HepG2 (cell line): ENCODE data around the gene RTEL1. TPM values are rescaled to one million over a fixed set of nuclear protein-coding genes. Genes with fewer than 3 reads are reported as not detected.
A peak's percentile ranks its signal among the peaks of the same experiment; 100 is the strongest.

ENCODE experiments used
- ETV6 ChIP-seq: sonication (generic); formaldehyde crosslinking; conservative IDR thresholded peaks from 2 replicates; pipeline ENCODE4 v1.4.0; 2020; ENCODE audit warnings: missing genetic modification reagents
- KAT2B ChIP-seq: fragments of 150-350 bp; IDR thresholded peaks from 2 replicates; pipeline ENCODE4 v1.6.1; 2014; ENCODE audit warnings: low read depth, low read length, borderline replicate concordance
- MXD4 ChIP-seq: IDR thresholded peaks from 2 replicates; pipeline ENCODE4 v1.6.1; 2016; ENCODE audit warnings: mild to moderate bottlenecking, missing biosample characterization, missing genetic modification reagents
- NFKBIZ ChIP-seq: IDR thresholded peaks from 2 replicates; pipeline ENCODE4 v1.6.1; 2018; ENCODE audit warnings: missing genetic modification reagents, missing compliant biosample characterization
- NPAS2 ChIP-seq: sonication (generic); formaldehyde crosslinking; IDR thresholded peaks from 2 replicates; pipeline ENCODE4 v1.8.0; 2022; ENCODE audit warnings: mild to moderate bottlenecking, missing genetic modification reagents, borderline replicate concordance
- NR2F1 ChIP-seq, 2 experiments: fragments of 450-650 bp in 1 of 2; formaldehyde crosslinking in 1 of 2; IDR thresholded peaks; 2 replicates each; pipeline versions ENCODE4 v1.5.0 to v1.6.1; 2016 to 2020; ENCODE audit warnings: mild to moderate bottlenecking in 1 of 2, missing compliant biosample characterization in 1 of 2, missing genetic modification reagents in 1 of 2, moderate library complexity in 1 of 2
- REPIN1 ChIP-seq: sonication (generic); formaldehyde crosslinking; IDR thresholded peaks from 2 replicates; pipeline ENCODE4 v1.8.0; 2022; ENCODE audit warnings: missing genetic modification reagents, low read depth, mild to moderate bottlenecking, borderline replicate concordance
- SMAD3 ChIP-seq: sonication (generic); formaldehyde crosslinking; IDR thresholded peaks from 2 replicates; pipeline ENCODE4 v1.4.0; 2020; ENCODE audit warnings: missing genetic modification reagents
- THAP11 ChIP-seq: IDR thresholded peaks from 2 replicates; pipeline ENCODE4 v1.6.1; 2016; ENCODE audit warnings: missing biosample characterization, missing genetic modification reagents
- U2AF2 ChIP-seq: fragments of 200-400 bp; formaldehyde crosslinking; IDR thresholded peaks from 2 replicates; pipeline ENCODE4 v1.6.1; 2017; ENCODE audit warnings: low read depth, mild to moderate bottlenecking, low read length
- ZFP36 ChIP-seq: fragments of 150-350 bp; IDR thresholded peaks from 2 replicates; pipeline ENCODE4 v1.6.1; 2018; ENCODE audit warnings: borderline replicate concordance, low read length, low read depth; ENCODE audit not compliant: partially characterized antibody
- ZFY ChIP-seq: sonication (generic); formaldehyde crosslinking; IDR thresholded peaks from 2 replicates; pipeline ENCODE4 v1.4.0; 2020; ENCODE audit warnings: missing genetic modification reagents
- ZGPAT ChIP-seq: IDR thresholded peaks from 2 replicates; pipeline ENCODE4 v1.6.1; 2016; ENCODE audit warnings: mild to moderate bottlenecking
- ZMYM4 ChIP-seq: sonication (generic); formaldehyde crosslinking; IDR thresholded peaks from 2 replicates; pipeline ENCODE4 v1.8.1; 2023; ENCODE audit warnings: mild to moderate bottlenecking, missing genetic modification reagents
- ZNF547 ChIP-seq: sonication (generic); formaldehyde crosslinking; IDR thresholded peaks from 2 replicates; pipeline ENCODE4 v1.5.1; 2020; ENCODE audit warnings: mild to moderate bottlenecking, missing genetic modification reagents
- ZNF713 ChIP-seq: sonication (generic); formaldehyde crosslinking; IDR thresholded peaks from 2 replicates; pipeline ENCODE4 v1.4.0; 2020; ENCODE audit warnings: mild to moderate bottlenecking, missing genetic modification reagents
- ZNF75D ChIP-seq: sonication (generic); formaldehyde crosslinking; IDR thresholded peaks from 2 replicates; pipeline ENCODE4 v1.8.1; 2023; ENCODE audit warnings: missing genetic modification reagents, mild to moderate bottlenecking, borderline replicate concordance
- ZNF768 ChIP-seq: sonication (generic); formaldehyde crosslinking; IDR thresholded peaks from 2 replicates; pipeline ENCODE4 v1.4.0; 2020; ENCODE audit warnings: missing genetic modification reagents
- ZNF850 ChIP-seq: sonication (generic); formaldehyde crosslinking; conservative IDR thresholded peaks from 2 replicates; pipeline ENCODE4 v1.9.0; 2021; ENCODE audit warnings: mild to moderate bottlenecking, missing genetic modification reagents
- polyA plus RNA-seq, 8 experiments: library from polyadenylated mRNA; depleted of rRNA in 3 of 8; stranded (reverse) in 7 of 8; unstranded in 1 of 8; fragments of >200 nt; fragmentation: Illumina TruSeq in 4 of 8; extraction: Trizol in 4 of 8; gene quantifications; 2 replicates each; pipeline versions ENCODE4 v1.2.1 to v1.2.3, GENCODE V29; 2011 to 2016; ENCODE audit warnings: low read depth in 4 of 8, missing spikeins in 1 of 8, mixed read lengths in 1 of 8; ENCODE audit not compliant: insufficient read depth in 1 of 8
- total RNA-seq, 5 experiments: library from RNA; depleted of rRNA; stranded (reverse); fragments of >200 nt; fragmentation: Illumina TruSeq; extraction: Trizol; gene quantifications; 2 replicates each; pipeline ENCODE4 v1.2.3, GENCODE V29; 2016; ENCODE audit warnings: low read depth in 1 of 5
- TF ChIP-seq, protein P1 (sequence below): sonication (generic); formaldehyde crosslinking; IDR thresholded peaks from 2 replicates; pipeline ENCODE4 v1.4.0; 2020; ENCODE audit warnings: mild to moderate bottlenecking, missing genetic modification reagents
- TF ChIP-seq, protein P2 (sequence below): sonication (generic); formaldehyde crosslinking; IDR thresholded peaks from 2 replicates; pipeline ENCODE4 v1.5.1; 2020; ENCODE audit warnings: mild to moderate bottlenecking, moderate library complexity, missing genetic modification reagents

Gene RTEL1
- total and polyA plus RNA-seq, 2 of the 13 experiments (the other 11 are each of a cell fraction or from before 2014, with no cell fraction given): 21.8 to 36.4 TPM

GRCh38 chr20:63653041-63653973 is 4.8 kb upstream of the RTEL1 start, which contains the start of gene STMN3 (continued):
- TF ChIP-seq ZGPAT (CRISPR knock-in tag): peak; percentile 92
- peak; percentile 93 for TF ChIP-seq ZFY (CRISPR knock-in tag)
- TF ChIP-seq ETV6 (CRISPR knock-in tag): peak; percentile 99
- no peak for TF ChIP-seq ZNF713
- TF ChIP-seq ZFP36: no peak
- TF ChIP-seq KAT2B: no peak
- no peak for TF ChIP-seq U2AF2
- TF ChIP-seq THAP11: peak; percentile 91
- peak; percentile 76; the same call in 1 of the 2 replicates for TF ChIP-seq ZNF850
- 0 out of 2 replicates have a peak, but pooled peaks have one; percentile 53 for TF ChIP-seq NPAS2 (CRISPR knock-in tag)
- TF ChIP-seq SMAD3 (CRISPR knock-in tag): peak; percentile 99
- TF ChIP-seq REPIN1: peak; percentile 91
- no peak for TF ChIP-seq ZNF75D (CRISPR knock-in tag)
- peak; percentile 83 for TF ChIP-seq ZNF547 (CRISPR knock-in tag)
- TF ChIP-seq, protein P1, sequence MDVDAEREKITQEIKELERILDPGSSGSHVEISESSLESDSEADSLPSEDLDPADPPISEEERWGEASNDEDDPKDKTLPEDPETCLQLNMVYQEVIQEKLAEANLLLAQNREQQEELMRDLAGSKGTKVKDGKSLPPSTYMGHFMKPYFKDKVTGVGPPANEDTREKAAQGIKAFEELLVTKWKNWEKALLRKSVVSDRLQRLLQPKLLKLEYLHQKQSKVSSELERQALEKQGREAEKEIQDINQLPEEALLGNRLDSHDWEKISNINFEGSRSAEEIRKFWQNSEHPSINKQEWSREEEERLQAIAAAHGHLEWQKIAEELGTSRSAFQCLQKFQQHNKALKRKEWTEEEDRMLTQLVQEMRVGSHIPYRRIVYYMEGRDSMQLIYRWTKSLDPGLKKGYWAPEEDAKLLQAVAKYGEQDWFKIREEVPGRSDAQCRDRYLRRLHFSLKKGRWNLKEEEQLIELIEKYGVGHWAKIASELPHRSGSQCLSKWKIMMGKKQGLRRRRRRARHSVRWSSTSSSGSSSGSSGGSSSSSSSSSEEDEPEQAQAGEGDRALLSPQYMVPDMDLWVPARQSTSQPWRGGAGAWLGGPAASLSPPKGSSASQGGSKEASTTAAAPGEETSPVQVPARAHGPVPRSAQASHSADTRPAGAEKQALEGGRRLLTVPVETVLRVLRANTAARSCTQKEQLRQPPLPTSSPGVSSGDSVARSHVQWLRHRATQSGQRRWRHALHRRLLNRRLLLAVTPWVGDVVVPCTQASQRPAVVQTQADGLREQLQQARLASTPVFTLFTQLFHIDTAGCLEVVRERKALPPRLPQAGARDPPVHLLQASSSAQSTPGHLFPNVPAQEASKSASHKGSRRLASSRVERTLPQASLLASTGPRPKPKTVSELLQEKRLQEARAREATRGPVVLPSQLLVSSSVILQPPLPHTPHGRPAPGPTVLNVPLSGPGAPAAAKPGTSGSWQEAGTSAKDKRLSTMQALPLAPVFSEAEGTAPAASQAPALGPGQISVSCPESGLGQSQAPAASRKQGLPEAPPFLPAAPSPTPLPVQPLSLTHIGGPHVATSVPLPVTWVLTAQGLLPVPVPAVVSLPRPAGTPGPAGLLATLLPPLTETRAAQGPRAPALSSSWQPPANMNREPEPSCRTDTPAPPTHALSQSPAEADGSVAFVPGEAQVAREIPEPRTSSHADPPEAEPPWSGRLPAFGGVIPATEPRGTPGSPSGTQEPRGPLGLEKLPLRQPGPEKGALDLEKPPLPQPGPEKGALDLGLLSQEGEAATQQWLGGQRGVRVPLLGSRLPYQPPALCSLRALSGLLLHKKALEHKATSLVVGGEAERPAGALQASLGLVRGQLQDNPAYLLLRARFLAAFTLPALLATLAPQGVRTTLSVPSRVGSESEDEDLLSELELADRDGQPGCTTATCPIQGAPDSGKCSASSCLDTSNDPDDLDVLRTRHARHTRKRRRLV (CRISPR knock-in tag): 0 out of 2 replicates have a peak, but pooled peaks have one; percentile 72
- TF ChIP-seq MXD4 (CRISPR knock-in tag): peak; percentile 98
- peak; percentile 91 for TF ChIP-seq ZMYM4 (CRISPR knock-in tag)
- peak in 1 of 2 experiments; percentile 76; a peak in 2 of 4 replicates for TF ChIP-seq NR2F1 (CRISPR knock-in tag; IDR thresholded peaks at IDR 0.05)
- TF ChIP-seq, protein P2, sequence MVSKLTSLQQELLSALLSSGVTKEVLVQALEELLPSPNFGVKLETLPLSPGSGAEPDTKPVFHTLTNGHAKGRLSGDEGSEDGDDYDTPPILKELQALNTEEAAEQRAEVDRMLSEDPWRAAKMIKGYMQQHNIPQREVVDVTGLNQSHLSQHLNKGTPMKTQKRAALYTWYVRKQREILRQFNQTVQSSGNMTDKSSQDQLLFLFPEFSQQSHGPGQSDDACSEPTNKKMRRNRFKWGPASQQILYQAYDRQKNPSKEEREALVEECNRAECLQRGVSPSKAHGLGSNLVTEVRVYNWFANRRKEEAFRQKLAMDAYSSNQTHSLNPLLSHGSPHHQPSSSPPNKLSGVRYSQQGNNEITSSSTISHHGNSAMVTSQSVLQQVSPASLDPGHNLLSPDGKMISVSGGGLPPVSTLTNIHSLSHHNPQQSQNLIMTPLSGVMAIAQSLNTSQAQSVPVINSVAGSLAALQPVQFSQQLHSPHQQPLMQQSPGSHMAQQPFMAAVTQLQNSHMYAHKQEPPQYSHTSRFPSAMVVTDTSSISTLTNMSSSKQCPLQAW (CRISPR knock-in tag): peak; percentile 89
- TF ChIP-seq NFKBIZ (CRISPR knock-in tag): peak; percentile 98
- peak; percentile 90 for TF ChIP-seq ZNF768 (CRISPR knock-in tag)
